Naive thymus-derived CD8-positive, alpha-beta T cell (primary cell): Measurements from ENCODE around the gene GULP1. TPM values are rescaled to one million over a fixed set of nuclear protein-coding genes. Genes with fewer than 3 reads are reported as not detected.

Source experiments
- ATAC-seq, 2 donors: fragments of 150-1000 bp; cut with Tn5 transposase in 1 of 2; sonication (Bioruptor Pico), chemical (Tn5 transposase) in 1 of 2; 1 replicate in 1 of 2; 2 replicates in 1 of 2; pipeline ENCODE4 v1.10.0; 2021; ENCODE audit warnings: mild to moderate bottlenecking in 2 of 2, moderate library complexity in 2 of 2
- POLR2A ChIA-PET: fragments of 350-600 bp; sonication (Branson Sonifier 250); formaldehyde crosslinking; loops from one replicate; lab custom pipeline; 2021; ENCODE audit warnings: antibody characterized with exemption; lab: Charles Lee
- DNase-seq, 10 donors: peaks; one replicate each; pipeline versions ENCODE4 v3.0.0 to v3.0.0-alpha.2; 2020 to 2022
- H3K27ac Mint-ChIP-seq, 10 donors: one replicate each; pipeline ENCODE4 v1.8.0; 2020 to 2022; ENCODE audit warnings: mild to moderate bottlenecking in 10 of 10, mixed read lengths in 10 of 10, moderate library complexity in 4 of 10, inconsistent platforms in 1 of 10
- H3K27me3 Mint-ChIP-seq, 5 donors: one replicate each; pipeline ENCODE4 v1.8.0; 2021 to 2022; ENCODE audit warnings: mixed read lengths in 5 of 5
- H3K36me3 Mint-ChIP-seq, 3 donors: one replicate each; pipeline ENCODE4 v1.8.0; 2020 to 2022; ENCODE audit warnings: mixed read lengths in 3 of 3, mild to moderate bottlenecking in 2 of 3, inconsistent platforms in 1 of 3
- H3K4me1 Mint-ChIP-seq, 4 donors: one replicate each; pipeline ENCODE4 v1.8.0; 2021 to 2022; ENCODE audit warnings: mixed read lengths in 4 of 4
- H3K4me3 Mint-ChIP-seq, 10 donors: one replicate each; pipeline ENCODE4 v1.8.0; 2020 to 2022; ENCODE audit warnings: mild to moderate bottlenecking in 10 of 10, mixed read lengths in 10 of 10, moderate library complexity in 6 of 10, inconsistent platforms in 1 of 10
- H3K9me3 Mint-ChIP-seq, 9 donors: one replicate each; pipeline ENCODE4 v1.8.0; 2020 to 2022; ENCODE audit warnings: mixed read lengths in 9 of 9, mild to moderate bottlenecking in 3 of 9, inconsistent platforms in 1 of 9, moderate library complexity in 1 of 9
- polyA plus RNA-seq, 3 donors: library from polyadenylated mRNA; unstranded; fragments of 300-500 nt; fragmentation: Illumina TruSeq; gene quantifications; one replicate each; pipeline ENCODE4 v1.2.3, GENCODE V29; 2021
- total RNA-seq, 8 experiments: library from RNA in 2 of 8; stranded (reverse) in 2 of 8; gene quantifications; one replicate each; pipeline ENCODE4 v1.2.3 and lab custom pipeline; 2021 to 2026

GULP1 gene
- total RNA-seq: not detected
- polyA plus RNA-seq: not detected
- 0 to 0.35 (median 0.04) reads per million in 6 experiments for total RNA-seq (lab: John Stamatoyannopoulos, UW)

GRCh38 chr2:188291617-188292347, at the start of gene GULP1:
Gene GULP1, plus strand, starts transcription at chr2:188291874. Its CDS starts 185,829 bp downstream, at chr2:188477703.
- H3K36me3 Mint-ChIP-seq: peaks cover 0 to 10% (median 2%) of the 10 kb centered on the region in 3 donors
- H3K27ac Mint-ChIP-seq: peak within 1 kb of the TSS in 1 of 10 donors; percentile 47
- POLR2A ChIA-PET: no interaction called here
- peaks cover 5 to 13% (median 8%) of the 10 kb centered on the region in 4 donors for H3K4me1 Mint-ChIP-seq
- ATAC-seq (no peak), DNase-seq (no peak)
- H3K9me3 Mint-ChIP-seq: peaks cover 0 to 7% (median 0%) of the 10 kb centered on the region in 9 donors
- peaks cover 13 to 41% (median 36%) of the 10 kb centered on the region in 5 donors for H3K27me3 Mint-ChIP-seq
- H3K4me3 Mint-ChIP-seq: peak within 1 kb of the TSS in 9 of 10 donors; percentile 32 to 82 (median 60)

GRCh38 chr2:188243381-188243780, 48.3 kb upstream of the GULP1 start:
- DNase-seq (no peak), ATAC-seq (no peak)
- POLR2A ChIA-PET: no interaction called here
- H3K4me3 Mint-ChIP-seq: no peak overlapping the region
- peaks cover 0 to 16% (median 4%) of the 10 kb centered on the region in 9 donors for H3K9me3 Mint-ChIP-seq
- H3K4me1 Mint-ChIP-seq: no peaks in the 10 kb centered on the region
- no peaks in the 10 kb centered on the region for H3K36me3 Mint-ChIP-seq
- no peak overlapping the region for H3K27ac Mint-ChIP-seq
- H3K27me3 Mint-ChIP-seq: no peaks in the 10 kb centered on the region

- POLR2A ChIA-PET: no interaction called here
- no peak for DNase-seq
- no peak for ATAC-seq
- Mint-ChIP-seq H3K9me3 (peaks cover 0 to 6% (median 0%) of the 10 kb centered on the region in 9 donors), H3K36me3 (no peaks in the 10 kb centered on the region), H3K4me1 (no peaks in the 10 kb centered on the region), H3K27ac (no peak overlapping the region), H3K27me3 (no peaks in the 10 kb centered on the region), H3K4me3 (no peak overlapping the region)
Measured at GRCh38 chr2:188244383-188244782, 47.3 kb upstream of the GULP1 start.

GRCh38 chr2:188245230-188245629, 46.4 kb upstream of the GULP1 start:
- no peaks in the 10 kb centered on the region for H3K36me3 Mint-ChIP-seq
- H3K4me1 Mint-ChIP-seq: no peaks in the 10 kb centered on the region
- ATAC-seq (no peak), DNase-seq (no peak)
- H3K9me3 Mint-ChIP-seq: peaks cover 0 to 5% (median 0%) of the 10 kb centered on the region in 9 donors
- no peak overlapping the region for H3K4me3 Mint-ChIP-seq
- no peak overlapping the region for H3K27ac Mint-ChIP-seq
- H3K27me3 Mint-ChIP-seq: no peaks in the 10 kb centered on the region
- POLR2A ChIA-PET: no interaction called here

- no peak for DNase-seq
- no peaks in the 10 kb centered on the region for H3K4me1 Mint-ChIP-seq
- POLR2A ChIA-PET: no interaction called here
- ATAC-seq: no peak
- H3K9me3 Mint-ChIP-seq: peaks cover 0 to 16% (median 5%) of the 10 kb centered on the region in 9 donors
- no peak overlapping the region for H3K4me3 Mint-ChIP-seq
- H3K27me3 Mint-ChIP-seq: no peaks in the 10 kb centered on the region
- H3K36me3 Mint-ChIP-seq: no peaks in the 10 kb centered on the region
- no peak overlapping the region for H3K27ac Mint-ChIP-seq
Measured at GRCh38 chr2:188248513-188248912, 43.2 kb upstream of the GULP1 start.

- Mint-ChIP-seq H3K27ac (no peak overlapping the region), H3K4me1 (no peaks in the 10 kb centered on the region), H3K4me3 (no peak overlapping the region), H3K36me3 (no peaks in the 10 kb centered on the region), H3K9me3 (peaks cover 0 to 16% (median 5%) of the 10 kb centered on the region in 9 donors), H3K27me3 (no peaks in the 10 kb centered on the region)
- POLR2A ChIA-PET: no interaction called here
- DNase-seq (no peak), ATAC-seq (no peak)
Measured at GRCh38 chr2:188251034-188251433, 40.6 kb upstream of the GULP1 start.

- Mint-ChIP-seq H3K36me3 (peaks cover 0 to 1% (median 0%) of the 10 kb centered on the region in 3 donors), H3K4me3 (no peak overlapping the region), H3K27me3 (peaks cover 0 to 4% (median 0%) of the 10 kb centered on the region in 5 donors), H3K4me1 (no peaks in the 10 kb centered on the region), H3K9me3 (peaks cover 0 to 23% (median 5%) of the 10 kb centered on the region in 9 donors), H3K27ac (no peak overlapping the region)
- no peak for DNase-seq
- ATAC-seq: no peak
- POLR2A ChIA-PET: no interaction called here
Measured at GRCh38 chr2:188256420-188256819, 35.3 kb upstream of the GULP1 start.

- POLR2A ChIA-PET: no interaction called here
- H3K36me3 Mint-ChIP-seq: peaks cover 0 to 1% (median 0%) of the 10 kb centered on the region in 3 donors
- H3K4me1 Mint-ChIP-seq: no peaks in the 10 kb centered on the region
- ATAC-seq (no peak), DNase-seq (no peak)
- H3K9me3 Mint-ChIP-seq: peaks cover 0 to 5% (median 0%) of the 10 kb centered on the region in 9 donors
- no peak overlapping the region for H3K4me3 Mint-ChIP-seq
- H3K27me3 Mint-ChIP-seq: peaks cover 0 to 2% (median 0%) of the 10 kb centered on the region in 5 donors
- no peak overlapping the region for H3K27ac Mint-ChIP-seq
Measured at GRCh38 chr2:188265315-188265714, 26.4 kb upstream of the GULP1 start.

- H3K4me3 Mint-ChIP-seq: no peak overlapping the region
- H3K9me3 Mint-ChIP-seq: peaks cover 0 to 2% (median 0%) of the 10 kb centered on the region in 9 donors
- DNase-seq (no peak), ATAC-seq (no peak)
- no peaks in the 10 kb centered on the region for H3K4me1 Mint-ChIP-seq
- H3K36me3 Mint-ChIP-seq: no peaks in the 10 kb centered on the region
- POLR2A ChIA-PET: no interaction called here
- no peaks in the 10 kb centered on the region for H3K27me3 Mint-ChIP-seq
- no peak overlapping the region for H3K27ac Mint-ChIP-seq
Measured at GRCh38 chr2:188267776-188268175, 23.9 kb upstream of the GULP1 start.

- no peak overlapping the region for H3K4me3 Mint-ChIP-seq
- DNase-seq (no peak), ATAC-seq (no peak)
- H3K27me3 Mint-ChIP-seq: no peaks in the 10 kb centered on the region
- POLR2A ChIA-PET: no interaction called here
- peaks cover 0 to 2% (median 0%) of the 10 kb centered on the region in 9 donors for H3K9me3 Mint-ChIP-seq
- H3K36me3 Mint-ChIP-seq: no peaks in the 10 kb centered on the region
- H3K27ac Mint-ChIP-seq: no peak overlapping the region
- no peaks in the 10 kb centered on the region for H3K4me1 Mint-ChIP-seq
Measured at GRCh38 chr2:188269004-188269403, 22.7 kb upstream of the GULP1 start.

GRCh38 chr2:188272121-188272520, 19.6 kb upstream of the GULP1 start:
- no peaks in the 10 kb centered on the region for H3K4me1 Mint-ChIP-seq

GRCh38 chr2:188274274-188274673, 17.4 kb upstream of the GULP1 start:
- H3K4me1 Mint-ChIP-seq: no peaks in the 10 kb centered on the region

More at GRCh38 chr2:188272121-188272520, 19.6 kb upstream of the GULP1 start:
- no peak for DNase-seq
- ATAC-seq: no peak
- Mint-ChIP-seq H3K27me3 (no peaks in the 10 kb centered on the region), H3K9me3 (no peaks in the 10 kb centered on the region), H3K27ac (no peak overlapping the region), H3K36me3 (no peaks in the 10 kb centered on the region), H3K4me3 (no peak overlapping the region)
- POLR2A ChIA-PET: no interaction called here

GRCh38 chr2:188276255-188276654, 15.4 kb upstream of the GULP1 start:
- ATAC-seq: no peak
- Mint-ChIP-seq H3K4me3 (no peak overlapping the region), H3K9me3 (peaks cover 0 to 6% (median 0%) of the 10 kb centered on the region in 9 donors), H3K27me3 (no peaks in the 10 kb centered on the region), H3K36me3 (no peaks in the 10 kb centered on the region), H3K4me1 (no peaks in the 10 kb centered on the region), H3K27ac (no peak overlapping the region)
- no peak for DNase-seq
- POLR2A ChIA-PET: no interaction called here

More at GRCh38 chr2:188274274-188274673, 17.4 kb upstream of the GULP1 start:
- Mint-ChIP-seq H3K27me3 (no peaks in the 10 kb centered on the region), H3K4me3 (no peak overlapping the region), H3K27ac (no peak overlapping the region), H3K36me3 (no peaks in the 10 kb centered on the region), H3K9me3 (no peaks in the 10 kb centered on the region)
- DNase-seq (no peak), ATAC-seq (no peak)
- POLR2A ChIA-PET: no interaction called here
